H9 (cell line): ENCODE measurements around the gene ARL6IP6. TPM values are rescaled to one million over a fixed set of nuclear protein-coding genes. Genes with fewer than 3 reads are reported as not detected.

Experiments
- DNase-seq: peaks from one replicate; pipeline ENCODE4 v3.0.0-alpha.2; 2017
- H2AFZ ChIP-seq: one replicate; pipeline ENCODE4 v1.6.1; 2013; ENCODE audit warnings: mild to moderate bottlenecking, low read length, control low read depth, moderate library complexity
- H2AK5ac ChIP-seq: 2 replicates; pipeline ENCODE4 v1.6.1; 2013; ENCODE audit warnings: low read length, control low read depth, mixed read lengths; ENCODE audit not compliant: insufficient read length
- H2BK120ac ChIP-seq: one replicate; pipeline ENCODE4 v1.6.1; 2013; ENCODE audit warnings: low read depth, mild to moderate bottlenecking, low read length, control low read depth, inconsistent platforms; ENCODE audit not compliant: poor library complexity, severe bottlenecking
- H2BK12ac ChIP-seq: 2 replicates; pipeline ENCODE4 v1.6.1; 2013; ENCODE audit warnings: low read length, control low read depth, mixed read lengths, low read depth; ENCODE audit not compliant: insufficient read length
- H2BK15ac ChIP-seq: 2 replicates; pipeline ENCODE4 v1.6.1; 2013; ENCODE audit warnings: low read depth, low read length, control low read depth
- H2BK20ac ChIP-seq: one replicate; pipeline ENCODE4 v1.6.1; 2013; ENCODE audit warnings: low read depth, mild to moderate bottlenecking, low read length, control low read depth, inconsistent platforms; ENCODE audit not compliant: poor library complexity, severe bottlenecking
- H2BK5ac ChIP-seq: 2 replicates; pipeline ENCODE4 v1.6.1; 2013; ENCODE audit warnings: low read length, control low read depth, mixed read lengths; ENCODE audit not compliant: insufficient read length
- H3K14ac ChIP-seq: 2 replicates; pipeline ENCODE4 v1.6.1; 2013; ENCODE audit warnings: low read length, control low read depth; ENCODE audit not compliant: insufficient read depth
- H3K18ac ChIP-seq: 2 replicates; pipeline ENCODE4 v1.6.1; 2013; ENCODE audit warnings: low read depth, mild to moderate bottlenecking, mixed read lengths, low read length, control low read depth; ENCODE audit not compliant: insufficient read length
- H3K23ac ChIP-seq: 2 replicates; pipeline ENCODE4 v1.6.1; 2013; ENCODE audit warnings: low read length, control low read depth, mixed read lengths, low read depth; ENCODE audit not compliant: insufficient read length
- H3K23me2 ChIP-seq: 2 replicates; pipeline ENCODE4 v1.6.1; 2013; ENCODE audit warnings: low read depth, mild to moderate bottlenecking, mixed read lengths, low read length, control low read depth; ENCODE audit not compliant: insufficient read length, poor library complexity, severe bottlenecking
- H3K27ac ChIP-seq: 2 replicates; pipeline ENCODE4 v1.5.1; 2013; ENCODE audit warnings: low read length, control low read depth, mixed read lengths, low read depth; ENCODE audit not compliant: insufficient read length
- H3K27me3 ChIP-seq: 2 replicates; pipeline ENCODE4 v1.6.1; 2013; ENCODE audit warnings: low read length, control low read depth, inconsistent platforms; ENCODE audit not compliant: insufficient read depth
- H3K4ac ChIP-seq: 2 replicates; pipeline ENCODE4 v1.6.1; 2013; ENCODE audit warnings: low read depth, mild to moderate bottlenecking, control low read depth, inconsistent platforms, low read length, moderate library complexity
- H3K4me1 ChIP-seq: 2 replicates; pipeline ENCODE4 v1.6.1; 2013; ENCODE audit warnings: low read length, control low read depth, inconsistent platforms; ENCODE audit not compliant: insufficient read depth
- H3K4me2 ChIP-seq: 2 replicates; pipeline ENCODE4 v1.6.1; 2013; ENCODE audit warnings: low read length, control low read depth, mixed read lengths; ENCODE audit not compliant: insufficient read length, insufficient read depth
- H3K56ac ChIP-seq: 2 replicates; pipeline ENCODE4 v1.6.1; 2013; ENCODE audit warnings: low read depth, mild to moderate bottlenecking, mixed read lengths, low read length, control low read depth; ENCODE audit not compliant: insufficient read length
- H3K79me1 ChIP-seq: 2 replicates; pipeline ENCODE4 v1.6.1; 2013; ENCODE audit warnings: low read depth, mild to moderate bottlenecking, moderate library complexity, low read length, control low read depth, inconsistent platforms; ENCODE audit not compliant: insufficient read depth, poor library complexity, severe bottlenecking
- H3K79me2 ChIP-seq: 2 replicates; pipeline ENCODE4 v1.6.1; 2013; ENCODE audit warnings: low read length, control low read depth, inconsistent platforms; ENCODE audit not compliant: insufficient read depth
- H3K9ac ChIP-seq: 2 replicates; pipeline ENCODE4 v1.6.1; 2013; ENCODE audit warnings: low read length, control low read depth, mixed read lengths; ENCODE audit not compliant: insufficient read length; ENCODE audit errors: extremely low read depth
- H3K9me3 ChIP-seq: one replicate; pipeline ENCODE4 v1.6.1; 2013; ENCODE audit warnings: low read depth, low read length, inconsistent platforms; ENCODE audit not compliant: control insufficient read depth
- H3T11ph ChIP-seq: one replicate; pipeline ENCODE4 v1.6.1; 2013; ENCODE audit warnings: mild to moderate bottlenecking, low read length, control low read depth, inconsistent platforms
- H4K20me1 ChIP-seq: one replicate; pipeline ENCODE4 v1.6.1; 2013; ENCODE audit not compliant: control insufficient read depth, insufficient read length, insufficient read depth
- H4K5ac ChIP-seq: 2 replicates; pipeline ENCODE4 v1.6.1; 2013; ENCODE audit warnings: low read depth, mild to moderate bottlenecking, mixed read lengths, low read length, control low read depth; ENCODE audit not compliant: insufficient read length
- H4K8ac ChIP-seq: replicated peaks from 2 replicates; pipeline ENCODE4 v1.6.1; 2013; ENCODE audit warnings: low read length, control low read depth, mixed read lengths, low read depth; ENCODE audit not compliant: insufficient read length
- H4K91ac ChIP-seq: 2 replicates; pipeline ENCODE4 v1.6.1; 2013; ENCODE audit warnings: low read depth, mild to moderate bottlenecking, moderate library complexity, mixed read lengths, low read length, control low read depth; ENCODE audit not compliant: insufficient read length
- H3K27ac Mint-ChIP-seq, 3 experiments: 2 replicates in 2 of 3; 3 replicates in 1 of 3; pipeline ENCODE4 v1.8.0; 2020 to 2021; ENCODE audit warnings: mixed read lengths in 3 of 3, mild to moderate bottlenecking in 1 of 3, moderate library complexity in 1 of 3
- H3K27me3 Mint-ChIP-seq: 2 replicates; pipeline ENCODE4 v1.8.0; 2021; ENCODE audit warnings: low read depth, mild to moderate bottlenecking, moderate library complexity, mixed read lengths
- H3K36me3 Mint-ChIP-seq, 3 experiments: 2 replicates in 2 of 3; 3 replicates in 1 of 3; pipeline ENCODE4 v1.8.0; 2020 to 2021; ENCODE audit warnings: low read depth in 3 of 3, mixed read lengths in 3 of 3; ENCODE audit not compliant: insufficient read depth in 1 of 3
- H3K4me1 Mint-ChIP-seq, 2 experiments: 2 replicates each; pipeline ENCODE4 v1.8.0; 2020; ENCODE audit warnings: mixed read lengths in 2 of 2
- H3K4me3 Mint-ChIP-seq, 2 experiments: 2 replicates in 1 of 2; 3 replicates in 1 of 2; pipeline ENCODE4 v1.8.0; 2020 to 2021; ENCODE audit warnings: mild to moderate bottlenecking in 2 of 2, mixed read lengths in 2 of 2, moderate library complexity in 1 of 2
- H3K9me3 Mint-ChIP-seq, 2 experiments: 2 replicates in 1 of 2; 3 replicates in 1 of 2; pipeline ENCODE4 v1.8.0; 2020; ENCODE audit warnings: mild to moderate bottlenecking in 2 of 2, mixed read lengths in 2 of 2, moderate library complexity in 1 of 2
- CTCF ChIP-seq: fragments of 200-600 bp; sonication (generic); conservative IDR thresholded peaks from 3 replicates; pipeline ENCODE4 v1.8.0; 2021; ENCODE audit warnings: antibody characterized with exemption, mild to moderate bottlenecking
- WGBS: extraction: QIAGEN DNeasy Blood & Tissue Kit; methylation state at CpG from one replicate; pipeline ENCODE4 v1.1.7; 2013; ENCODE audit warnings: missing lambda C conversion rate, low lambda C conversion rate, mixed read lengths; ENCODE audit not compliant: insufficient read length; ENCODE audit errors: extremely low coverage; 5-methylcytosine and 5-hydroxymethylcytosine counted together
- total RNA-seq: library from RNA; stranded (reverse); gene quantifications from 2 replicates; pipeline ENCODE4 v1.2.1, GENCODE V29; 2021

ARL6IP6 gene
- total RNA-seq, 1 experiment from 2014 or later: 27.3 TPM

- Histone ChIP-seq H2BK5ac (no peak overlapping the region), H2BK12ac (no peak overlapping the region), H3K18ac (no peak overlapping the region), H3K79me1 (no peaks in the 10 kb centered on the region), H2AFZ (no peak overlapping the region), H4K91ac (no peak overlapping the region), H3K9ac (no peak overlapping the region), H3K4ac (no peak overlapping the region), H3K56ac (no peak overlapping the region), H3K23ac (no peak overlapping the region), H3K27ac (no peak overlapping the region), H2AK5ac (no peak overlapping the region), H4K8ac (no peak overlapping the region), H3K14ac (no peak overlapping the region), H3K27me3 (no peaks in the 10 kb centered on the region), H3K79me2 (peaks cover 2% of the 10 kb centered on the region; the same call in 1 of the 2 replicates), H2BK20ac (no peak overlapping the region), H4K5ac (no peak overlapping the region), H2BK120ac (no peak overlapping the region), H2BK15ac (no peak overlapping the region), H3K4me1 (no peaks in the 10 kb centered on the region), H3T11ph (no peak overlapping the region), H4K20me1 (no peaks in the 10 kb centered on the region), H3K23me2 (no peaks in the 10 kb centered on the region), H3K4me2 (no peak overlapping the region), H3K9me3 (no peaks in the 10 kb centered on the region)
- Mint-ChIP-seq H3K27ac (no peak overlapping the region), H3K4me1 (no peaks in the 10 kb centered on the region), H3K27me3 (no peaks in the 10 kb centered on the region), H3K9me3 (no peaks in the 10 kb centered on the region), H3K36me3 (peaks cover 9 to 38% (median 20%) of the 10 kb centered on the region in 3 experiments; a peak in 6 of 7 replicates), H3K4me3 (no peak overlapping the region)
- no CpG with 5 or more reads among the region's 4 CpGs for WGBS
- no peak for DNase-seq
- TF ChIP-seq CTCF: no peak
Measured at GRCh38 chr2:152693033-152693432, 25.4 kb upstream of the ARL6IP6 start.
